ENCODE measurements around the gene DDC. TPM values are rescaled to one million over a fixed set of nuclear protein-coding genes. Genes with fewer than 3 reads are reported as not detected.

The DDC gene
- total RNA-seq, 1 experiment from 2014 or later = 87.0 TPM

DNA sequence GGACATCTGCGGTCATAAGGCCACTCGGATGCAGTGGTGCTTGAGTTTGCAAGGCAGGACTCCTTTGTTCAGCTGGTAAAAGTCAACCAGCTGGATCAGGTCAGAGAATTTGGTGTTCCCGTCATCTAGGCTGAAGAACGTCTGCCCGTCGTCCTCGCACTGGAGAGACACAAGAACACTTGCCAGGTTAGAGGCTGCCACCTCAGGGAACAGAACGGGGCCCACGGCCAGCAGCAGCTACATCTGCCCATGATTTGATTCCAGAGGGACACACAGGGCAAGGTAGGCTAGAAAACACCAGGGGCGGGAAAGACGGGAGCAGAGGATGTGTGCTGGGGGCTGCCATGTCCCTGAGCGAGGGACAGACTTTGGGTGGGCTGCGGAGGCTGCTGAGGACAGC lies 27.7 kb upstream of the DDC start:
- peaks cover 2% of the 10 kb centered on the region for H3K9me3 Mint-ChIP-seq (ENCODE audit: unreplicated experiment)
- no peaks in the 10 kb centered on the region for H3K27me3 Mint-ChIP-seq (ENCODE audit: insufficient read depth, unreplicated experiment)
- Histone ChIP-seq H3K36me3 (ENCODE audit: control insufficient read depth, insufficient read depth, low read length) (peaks cover 1% of the 10 kb centered on the region; the same call in 1 of the 2 replicates), H3K27me3 (replicated peaks; ENCODE audit: control insufficient read depth, insufficient read depth, low read length) (no peaks in the 10 kb centered on the region), H3K4me1 (no peaks in the 10 kb centered on the region), H3K4me3 (ENCODE audit: low read depth, low read length) (no peak overlapping the region), H3K9me3 (no peaks in the 10 kb centered on the region)
- ChIA-PET CTCF (no interaction called here), POLR2A (no interaction called here)
- peaks cover 58% of the 10 kb centered on the region for H3K36me3 Mint-ChIP-seq (ENCODE audit: insufficient read depth, unreplicated experiment)
- no peak overlapping the region for H3K27ac Mint-ChIP-seq (ENCODE audit: unreplicated experiment)
- H3K4me1 Mint-ChIP-seq (ENCODE audit: low read depth, unreplicated experiment) = no peaks in the 10 kb centered on the region
- no peak for DNase-seq
- no TSS peak for BruUV-seq (replicated peaks)
- H3K4me3 Mint-ChIP-seq (ENCODE audit: unreplicated experiment) = no peak overlapping the region
- TF ChIP-seq, protein P1, sequence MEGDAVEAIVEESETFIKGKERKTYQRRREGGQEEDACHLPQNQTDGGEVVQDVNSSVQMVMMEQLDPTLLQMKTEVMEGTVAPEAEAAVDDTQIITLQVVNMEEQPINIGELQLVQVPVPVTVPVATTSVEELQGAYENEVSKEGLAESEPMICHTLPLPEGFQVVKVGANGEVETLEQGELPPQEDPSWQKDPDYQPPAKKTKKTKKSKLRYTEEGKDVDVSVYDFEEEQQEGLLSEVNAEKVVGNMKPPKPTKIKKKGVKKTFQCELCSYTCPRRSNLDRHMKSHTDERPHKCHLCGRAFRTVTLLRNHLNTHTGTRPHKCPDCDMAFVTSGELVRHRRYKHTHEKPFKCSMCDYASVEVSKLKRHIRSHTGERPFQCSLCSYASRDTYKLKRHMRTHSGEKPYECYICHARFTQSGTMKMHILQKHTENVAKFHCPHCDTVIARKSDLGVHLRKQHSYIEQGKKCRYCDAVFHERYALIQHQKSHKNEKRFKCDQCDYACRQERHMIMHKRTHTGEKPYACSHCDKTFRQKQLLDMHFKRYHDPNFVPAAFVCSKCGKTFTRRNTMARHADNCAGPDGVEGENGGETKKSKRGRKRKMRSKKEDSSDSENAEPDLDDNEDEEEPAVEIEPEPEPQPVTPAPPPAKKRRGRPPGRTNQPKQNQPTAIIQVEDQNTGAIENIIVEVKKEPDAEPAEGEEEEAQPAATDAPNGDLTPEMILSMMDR (IDR thresholded peaks at IDR 0.05; ENCODE audit: insufficient read depth in 1 of 2, low read depth in 1 of 2, low read length in 1 of 2, severe bottlenecking in 1 of 2, unreplicated experiment in 1 of 2) = no peak
- intact Hi-C loops (cut with micrococcal nuclease; ENCODE audit: unreplicated experiment) = no loop called here

DNA sequence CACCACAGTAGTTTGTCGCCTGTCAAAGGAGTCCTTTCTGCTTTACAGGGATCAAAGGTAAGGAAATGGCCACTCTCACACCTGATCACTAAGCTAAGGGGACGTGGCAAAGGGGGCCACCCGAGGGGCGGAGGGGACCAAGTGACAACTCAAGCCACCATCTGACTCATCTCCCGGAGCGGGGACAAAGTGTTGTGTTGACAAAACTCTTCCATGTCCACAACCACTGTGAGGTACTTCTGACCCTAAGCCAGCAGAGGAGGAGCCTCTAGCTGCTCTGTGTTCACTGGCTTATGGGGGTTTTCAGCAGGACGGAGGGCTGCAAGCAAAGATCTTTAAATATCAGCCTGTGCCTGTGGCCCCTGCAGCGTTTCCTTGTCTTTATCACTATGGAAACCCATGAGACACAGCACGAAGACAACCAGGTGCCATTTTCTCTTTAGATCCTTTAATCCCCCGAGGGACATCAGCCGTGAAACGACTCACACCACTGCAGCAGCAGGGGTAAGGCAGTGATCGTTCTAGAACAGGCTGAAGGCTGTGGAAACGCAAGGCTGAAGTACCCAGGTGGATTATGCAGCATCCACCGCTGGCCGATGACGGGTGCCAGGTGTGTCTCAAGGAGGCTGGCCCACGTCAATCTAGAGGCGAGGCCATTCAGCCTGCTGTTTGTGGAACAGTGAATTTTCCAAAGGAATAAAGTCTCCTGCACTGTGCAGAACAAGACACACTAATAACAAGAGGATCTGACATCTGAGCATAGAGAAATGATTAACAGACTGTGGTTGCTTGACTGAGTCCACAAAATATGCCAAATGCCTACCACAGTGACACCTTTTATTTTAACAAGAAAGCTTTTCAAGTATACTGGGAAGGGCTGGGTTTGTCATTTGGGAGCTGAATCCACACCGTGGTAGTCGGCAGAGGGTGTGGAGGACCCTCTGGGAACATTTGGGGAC lies 26.6 kb upstream of the DDC start:
- no peak for DNase-seq
- CTCF ChIA-PET = no interaction called here
- Mint-ChIP-seq H3K27me3 (ENCODE audit: insufficient read depth, unreplicated experiment) (no peaks in the 10 kb centered on the region), H3K4me1 (ENCODE audit: low read depth, unreplicated experiment) (no peaks in the 10 kb centered on the region), H3K9me3 (ENCODE audit: unreplicated experiment) (peaks cover 11% of the 10 kb centered on the region), H3K4me3 (ENCODE audit: unreplicated experiment) (no peak overlapping the region), H3K36me3 (ENCODE audit: insufficient read depth, unreplicated experiment) (peaks cover 56% of the 10 kb centered on the region), H3K27ac (ENCODE audit: unreplicated experiment) (no peak overlapping the region)
- no TSS peak for BruUV-seq (replicated peaks)
- intact Hi-C loops (cut with micrococcal nuclease; ENCODE audit: unreplicated experiment) = loop anchor here (1.0 kb wide), 1 partner anchor 33 kb away; no protein-coding TSS in a partner anchor
- POLR2A ChIA-PET = no interaction called here
- Histone ChIP-seq H3K4me1 (no peaks in the 10 kb centered on the region), H3K9me3 (no peaks in the 10 kb centered on the region), H3K4me3 (ENCODE audit: low read depth, low read length) (no peak overlapping the region), H3K27me3 (replicated peaks; ENCODE audit: control insufficient read depth, insufficient read depth, low read length) (no peaks in the 10 kb centered on the region), H3K36me3 (ENCODE audit: control insufficient read depth, insufficient read depth, low read length) (peaks cover 1% of the 10 kb centered on the region; the same call in 1 of the 2 replicates)
- TF ChIP-seq, protein P1 (IDR thresholded peaks at IDR 0.05; ENCODE audit: insufficient read depth in 1 of 2, low read depth in 1 of 2, low read length in 1 of 2, severe bottlenecking in 1 of 2, unreplicated experiment in 1 of 2) = no peak

DNA sequence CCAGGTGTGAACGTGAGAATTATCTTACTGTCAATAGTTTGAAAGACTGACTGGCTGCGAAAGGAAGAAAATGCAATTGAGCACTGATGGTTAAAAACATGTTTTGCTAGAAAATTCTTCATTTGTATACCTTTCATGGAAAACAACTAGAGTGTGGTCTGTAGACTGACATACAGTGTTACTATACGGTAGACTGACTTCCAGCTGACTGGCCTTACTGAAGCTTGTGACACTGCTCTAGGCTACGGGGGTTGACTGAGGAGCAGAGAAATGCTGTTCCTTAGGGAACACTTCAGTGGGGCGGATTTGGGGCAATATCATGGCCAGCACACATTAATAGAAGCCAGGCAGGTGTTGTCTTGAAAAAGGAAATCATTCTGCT lies 25.9 kb upstream of the DDC start:
- TF ChIP-seq, protein P1 (IDR thresholded peaks at IDR 0.05; ENCODE audit: insufficient read depth in 1 of 2, low read depth in 1 of 2, low read length in 1 of 2, severe bottlenecking in 1 of 2, unreplicated experiment in 1 of 2) = no peak
- peaks cover 56% of the 10 kb centered on the region for H3K36me3 Mint-ChIP-seq (ENCODE audit: insufficient read depth, unreplicated experiment)
- intact Hi-C loops (cut with micrococcal nuclease; ENCODE audit: unreplicated experiment) = loop anchor here (1.0 kb wide), 1 partner anchor 33 kb away; no protein-coding TSS in a partner anchor
- H3K27ac Mint-ChIP-seq (ENCODE audit: unreplicated experiment) = peak overlapping the region; percentile 25
- CTCF ChIA-PET = no interaction called here
- H3K4me1 Mint-ChIP-seq (ENCODE audit: low read depth, unreplicated experiment) = no peaks in the 10 kb centered on the region
- no peak for DNase-seq
- no peaks in the 10 kb centered on the region for H3K9me3 ChIP-seq
- peaks cover 1% of the 10 kb centered on the region; the same call in 1 of the 2 replicates for H3K36me3 ChIP-seq (ENCODE audit: control insufficient read depth, insufficient read depth, low read length)
- no TSS peak for BruUV-seq (replicated peaks)
- no peaks in the 10 kb centered on the region for H3K27me3 Mint-ChIP-seq (ENCODE audit: insufficient read depth, unreplicated experiment)
- H3K4me1 ChIP-seq = no peaks in the 10 kb centered on the region
- H3K4me3 ChIP-seq (ENCODE audit: low read depth, low read length) = no peak overlapping the region
- no peak overlapping the region for H3K4me3 Mint-ChIP-seq (ENCODE audit: unreplicated experiment)
- no peaks in the 10 kb centered on the region for H3K27me3 ChIP-seq (replicated peaks; ENCODE audit: control insufficient read depth, insufficient read depth, low read length)
- H3K9me3 Mint-ChIP-seq (ENCODE audit: unreplicated experiment) = peaks cover 11% of the 10 kb centered on the region
- POLR2A ChIA-PET = no interaction called here

All from Caco-2 (cell line).